DOHH2 (cell line): ENCODE data around the gene PNMA1.
A peak's percentile ranks its signal among the peaks of the same experiment; 100 is the strongest.
"Not testable (repeated sequence)": the region's sequence is repeated elsewhere in the genome, so short reads cannot be mapped to it uniquely, and the experiment has no call there.

ENCODE experiments used
- H3F3A ChIP-seq: fragments of 200-600 bp; sonication (generic), shearing (Covaris generic); 2 replicates; pipeline ENCODE4 v1.6.0; 2016; ENCODE audit warnings: antibody characterized with exemption, mild to moderate bottlenecking; ENCODE audit not compliant: control insufficient read depth, insufficient read depth
- H3K27ac ChIP-seq: fragments of 200-600 bp; sonication (generic); 2 replicates; pipeline ENCODE4 v1.5.1; 2014; ENCODE audit warnings: low read depth, mild to moderate bottlenecking, low read length, moderate library complexity
- H3K27me3 ChIP-seq: fragments of 200-600 bp; sonication (generic); 2 replicates; pipeline ENCODE4 v1.6.1; 2014; ENCODE audit warnings: mild to moderate bottlenecking, low read length, mixed read lengths; ENCODE audit not compliant: control insufficient read depth
- H3K36me3 ChIP-seq: fragments of 200-600 bp; sonication (generic); 2 replicates; pipeline ENCODE4 v1.6.1; 2014; ENCODE audit warnings: mild to moderate bottlenecking, low read length, moderate library complexity, mixed read lengths; ENCODE audit not compliant: control insufficient read depth
- H3K4me1 ChIP-seq: fragments of 200-600 bp; sonication (generic); 2 replicates; pipeline ENCODE4 v1.6.1; 2014; ENCODE audit warnings: mild to moderate bottlenecking, low read length, mixed read lengths; ENCODE audit not compliant: control insufficient read depth
- H3K4me2 ChIP-seq: fragments of 200-600 bp; sonication (generic); 2 replicates; pipeline ENCODE4 v1.6.0; 2014; ENCODE audit warnings: mild to moderate bottlenecking, low read length, moderate library complexity
- H3K4me3 ChIP-seq: fragments of 200-600 bp; sonication (generic); 2 replicates; pipeline ENCODE4 v1.5.1; 2014; ENCODE audit warnings: mild to moderate bottlenecking, low read length, mixed read lengths
- H3K79me2 ChIP-seq: fragments of 200-600 bp; sonication (generic); 2 replicates; pipeline ENCODE4 v1.6.1; 2014; ENCODE audit warnings: mild to moderate bottlenecking, low read length, mixed read lengths; ENCODE audit not compliant: control insufficient read depth
- H3K9me2 ChIP-seq: fragments of 200-600 bp; sonication (generic); replicated peaks from 2 replicates; pipeline ENCODE4 v1.6.1; 2014; ENCODE audit warnings: mild to moderate bottlenecking, low read length, mixed read lengths; ENCODE audit not compliant: control insufficient read depth
- H3K9me3 ChIP-seq: fragments of 200-600 bp; sonication (generic); 2 replicates; pipeline ENCODE4 v1.6.1; 2014; ENCODE audit warnings: antibody characterized with exemption, low read length, mixed read lengths; ENCODE audit not compliant: control insufficient read depth, insufficient read depth
- H4K20me1 ChIP-seq: fragments of 200-600 bp; sonication (generic); 2 replicates; pipeline ENCODE4 v1.6.0; 2014; ENCODE audit warnings: low read depth, mild to moderate bottlenecking, antibody characterized with exemption, low read length, moderate library complexity; ENCODE audit not compliant: control insufficient read depth, insufficient read depth
- EZH2phosphoT487 ChIP-seq: fragments of 200-600 bp; sonication (generic); IDR thresholded peaks from 2 replicates; pipeline ENCODE4 v1.6.1; 2017; ENCODE audit warnings: borderline replicate concordance, mild to moderate bottlenecking, antibody characterized with exemption, low read length, moderate library complexity, mixed read lengths
- TF ChIP-seq, protein P1 (sequence below): fragments of 200-600 bp; sonication (generic); IDR thresholded peaks from one replicate; pipeline ENCODE4 v1.5.1; 2014; ENCODE audit warnings: antibody characterized with exemption, mild to moderate bottlenecking, low read depth, low read length; ENCODE audit not compliant: poor library complexity, severe bottlenecking

Gene PNMA1

DNA sequence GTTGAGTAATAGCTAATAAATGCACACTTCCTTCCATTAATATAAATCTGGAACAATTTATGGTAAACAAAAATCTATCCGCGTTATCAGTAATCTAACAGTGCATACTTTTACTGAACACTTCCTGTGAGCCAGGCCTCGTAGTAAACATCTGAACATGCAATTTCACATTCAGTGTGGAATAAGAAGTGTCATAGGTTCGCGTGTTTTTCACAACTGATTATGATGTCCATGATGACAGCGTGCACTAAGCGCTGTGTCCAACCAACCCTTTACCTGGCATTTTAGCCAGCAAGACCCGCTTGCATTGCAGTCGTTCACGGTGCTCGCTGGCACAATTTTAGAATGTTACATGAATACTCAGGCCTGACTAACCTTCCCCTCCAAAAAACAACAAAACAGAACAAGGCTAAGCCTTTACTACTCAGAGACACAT, 2.1 kb downstream of the PNMA1 start:
- Histone ChIP-seq H3F3A (peaks cover 24% of the 10 kb centered on the region), H3K27me3 (no peaks in the 10 kb centered on the region), H3K4me1 (peaks cover 26% of the 10 kb centered on the region), H3K36me3 (peaks cover 15% of the 10 kb centered on the region), H3K79me2 (peaks cover 23% of the 10 kb centered on the region), H3K9me3 (no peaks in the 10 kb centered on the region), H3K9me2 (no peaks in the 10 kb centered on the region), H4K20me1 (no peaks in the 10 kb centered on the region), H3K4me2 (peak overlapping the region; percentile 91), H3K4me3 (peak overlapping the region; percentile 94), H3K27ac (no peak overlapping the region)
- TF ChIP-seq, protein P1, sequence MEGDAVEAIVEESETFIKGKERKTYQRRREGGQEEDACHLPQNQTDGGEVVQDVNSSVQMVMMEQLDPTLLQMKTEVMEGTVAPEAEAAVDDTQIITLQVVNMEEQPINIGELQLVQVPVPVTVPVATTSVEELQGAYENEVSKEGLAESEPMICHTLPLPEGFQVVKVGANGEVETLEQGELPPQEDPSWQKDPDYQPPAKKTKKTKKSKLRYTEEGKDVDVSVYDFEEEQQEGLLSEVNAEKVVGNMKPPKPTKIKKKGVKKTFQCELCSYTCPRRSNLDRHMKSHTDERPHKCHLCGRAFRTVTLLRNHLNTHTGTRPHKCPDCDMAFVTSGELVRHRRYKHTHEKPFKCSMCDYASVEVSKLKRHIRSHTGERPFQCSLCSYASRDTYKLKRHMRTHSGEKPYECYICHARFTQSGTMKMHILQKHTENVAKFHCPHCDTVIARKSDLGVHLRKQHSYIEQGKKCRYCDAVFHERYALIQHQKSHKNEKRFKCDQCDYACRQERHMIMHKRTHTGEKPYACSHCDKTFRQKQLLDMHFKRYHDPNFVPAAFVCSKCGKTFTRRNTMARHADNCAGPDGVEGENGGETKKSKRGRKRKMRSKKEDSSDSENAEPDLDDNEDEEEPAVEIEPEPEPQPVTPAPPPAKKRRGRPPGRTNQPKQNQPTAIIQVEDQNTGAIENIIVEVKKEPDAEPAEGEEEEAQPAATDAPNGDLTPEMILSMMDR, result no peak
- TF ChIP-seq EZH2phosphoT487, result no peak

DNA sequence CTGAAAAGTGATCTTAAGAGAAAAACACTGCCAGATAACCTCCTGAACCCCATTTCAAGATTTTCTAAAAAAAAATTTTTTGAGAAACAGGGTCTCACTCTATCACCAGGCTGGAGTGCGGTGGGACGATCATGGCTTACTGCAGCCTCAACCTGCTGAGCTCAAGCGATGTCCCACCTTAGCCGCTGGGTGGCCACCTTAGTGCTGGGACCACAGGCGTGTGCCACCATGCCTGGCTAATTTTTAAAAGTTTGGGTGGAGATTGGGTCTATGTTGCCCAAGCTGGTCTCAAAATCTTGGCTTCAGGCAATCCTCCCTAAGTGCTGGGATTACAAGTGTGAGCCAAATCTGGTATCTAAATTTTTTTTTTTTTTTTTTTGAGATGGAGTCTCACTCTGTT, 3.4 kb downstream of the PNMA1 start:
- no peaks in the 10 kb centered on the region for H3K9me2 ChIP-seq
- TF ChIP-seq, protein P1, result no peak
- no peak for TF ChIP-seq EZH2phosphoT487
- H3K36me3 ChIP-seq, result peaks cover 7% of the 10 kb centered on the region
- no peak overlapping the region for H3K4me2 ChIP-seq
- H3K27ac ChIP-seq, result no peak overlapping the region
- peaks cover 14% of the 10 kb centered on the region for H3F3A ChIP-seq
- no peaks in the 10 kb centered on the region for H3K27me3 ChIP-seq
- H3K9me3 ChIP-seq, result no peaks in the 10 kb centered on the region
- peaks cover 23% of the 10 kb centered on the region for H3K79me2 ChIP-seq
- peaks cover 25% of the 10 kb centered on the region for H3K4me1 ChIP-seq
- H3K4me3 ChIP-seq, result no peak overlapping the region
- no peaks in the 10 kb centered on the region for H4K20me1 ChIP-seq

DNA sequence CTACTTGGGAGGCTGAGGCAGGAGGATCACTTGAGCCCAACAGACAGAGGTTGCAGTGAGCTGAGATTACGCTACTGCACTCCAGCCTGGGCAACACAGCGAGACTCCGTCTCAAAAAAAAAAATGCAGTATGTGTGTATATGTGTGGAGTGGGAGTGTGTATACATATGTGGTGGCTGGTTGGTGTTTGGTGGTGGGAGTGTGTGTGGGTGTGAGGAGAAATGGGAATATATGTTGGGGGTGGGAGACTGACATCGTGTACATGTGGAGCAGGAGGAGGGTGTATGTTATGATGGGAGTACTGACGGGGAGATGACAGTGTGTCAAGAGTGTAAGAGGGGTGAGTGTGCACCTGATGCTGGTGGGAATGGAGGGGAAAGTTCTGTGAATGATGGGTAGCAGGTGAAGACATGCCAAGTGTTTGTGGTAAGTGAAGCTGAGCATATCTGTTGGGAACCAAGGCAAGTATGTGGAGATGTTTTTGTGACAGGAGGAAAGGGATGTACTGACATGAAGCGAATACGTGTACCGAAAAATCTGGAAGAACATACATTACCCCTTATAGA, 4.2 kb downstream of the PNMA1 start:
- Histone ChIP-seq H3K27ac (no peak overlapping the region), H3K4me1 (peaks cover 22% of the 10 kb centered on the region), H3K9me3 (no peaks in the 10 kb centered on the region), H3K4me3 (no peak overlapping the region), H3K9me2 (no peaks in the 10 kb centered on the region), H3K4me2 (no peak overlapping the region), H3K36me3 (peaks cover 3% of the 10 kb centered on the region; the same call in 1 of the 2 replicates), H3K27me3 (no peaks in the 10 kb centered on the region), H3K79me2 (peaks cover 23% of the 10 kb centered on the region), H3F3A (peaks cover 6% of the 10 kb centered on the region), H4K20me1 (no peaks in the 10 kb centered on the region)
- no peak for TF ChIP-seq EZH2phosphoT487
- TF ChIP-seq, protein P1, result no peak

DNA sequence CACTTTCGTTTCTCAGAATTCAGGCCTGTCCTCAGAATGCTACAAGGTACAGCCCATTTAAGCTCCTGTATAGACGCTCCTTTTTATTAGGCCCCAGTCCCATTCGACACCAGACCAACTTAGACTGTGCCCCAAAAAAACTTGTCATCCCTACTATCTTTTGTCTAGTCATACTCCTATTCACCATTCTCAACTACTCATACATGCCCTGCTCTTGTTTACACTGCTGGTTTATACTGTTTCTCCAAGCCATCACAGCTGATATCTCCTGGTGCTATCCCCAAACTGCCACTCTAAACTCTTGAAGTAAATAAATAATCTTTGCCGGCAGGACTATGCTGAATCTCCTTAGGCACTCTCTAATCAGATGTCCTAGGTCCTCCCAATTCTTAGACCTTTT, 6.1 kb downstream of the PNMA1 start:
- not testable (repeated sequence) for H3K4me2 ChIP-seq, H3F3A ChIP-seq, H3K36me3 ChIP-seq, H3K27me3 ChIP-seq, H4K20me1 ChIP-seq, H3K9me2 ChIP-seq, H3K4me3 ChIP-seq, H3K9me3 ChIP-seq, H3K27ac ChIP-seq, H3K4me1 ChIP-seq
- H3K79me2 ChIP-seq, result peaks cover 17% of the 10 kb centered on the region
